NCI-H2107 (cell line): Measurements from ENCODE around the gene CYP2W1.

Source experiments
- DNase-seq: peaks from one replicate; lab custom pipeline; 2025; lab: John Stamatoyannopoulos, UW

The CYP2W1 gene

GRCh38 chr7:967361-968082 is 15.5 kb upstream of the CYP2W1 start:
- DNase-seq = no peak

GRCh38 chr7:968205-969105 is 14.5 kb upstream of the CYP2W1 start:
- no peak for DNase-seq

- DNase-seq = no peak
Observed at GRCh38 chr7:969403-969802, 13.6 kb upstream of the CYP2W1 start.

GRCh38 chr7:970744-971143 is 12.2 kb upstream of the CYP2W1 start:
- no peak for DNase-seq

GRCh38 chr7:972110-972509 is 10.9 kb upstream of the CYP2W1 start:
- no peak for DNase-seq

- DNase-seq = no peak
Observed at GRCh38 chr7:972676-973309, 10.2 kb upstream of the CYP2W1 start.

- no peak for DNase-seq
Observed at GRCh38 chr7:973312-973711, 9.7 kb upstream of the CYP2W1 start.

- DNase-seq = no peak
Observed at GRCh38 chr7:974172-974571, 8.8 kb upstream of the CYP2W1 start.

- peak; percentile 81 for DNase-seq
Observed at GRCh38 chr7:974820-975681, 7.9 kb upstream of the CYP2W1 start, which contains the start of gene COX19. TSS of gene COX19 (minus strand) at chr7:975549. CDS start at chr7:975509, 40 bp downstream.

- DNase-seq = no peak
Observed at GRCh38 chr7:975702-976473, 7.1 kb upstream of the CYP2W1 start.

GRCh38 chr7:976901-977325 is 6.1 kb upstream of the CYP2W1 start:
- DNase-seq = no peak

GRCh38 chr7:977326-978048 is 5.5 kb upstream of the CYP2W1 start:
- DNase-seq = peak; percentile 61

GRCh38 chr7:978049-978346 is 5.0 kb upstream of the CYP2W1 start:
- no peak for DNase-seq

- DNase-seq = no peak
Observed at GRCh38 chr7:978416-979091, 4.4 kb upstream of the CYP2W1 start.

- no peak for DNase-seq
Observed at GRCh38 chr7:979151-979550, 3.8 kb upstream of the CYP2W1 start.

GRCh38 chr7:979886-980571 is 3.0 kb upstream of the CYP2W1 start:
- no peak for DNase-seq

- no peak for DNase-seq
Observed at GRCh38 chr7:981793-982510, 1.0 kb upstream of the CYP2W1 start.

GRCh38 chr7:982511-983003 is 424 bp upstream of the CYP2W1 start:
- no peak for DNase-seq
